Skeletal muscle tissue (tissue), 1 donor: Measurements from ENCODE around the gene ZNF593. TPM values are rescaled to one million over a fixed set of nuclear protein-coding genes. Genes with fewer than 3 reads are reported as not detected.

Source experiments
- total RNA-seq: library from RNA; depleted of rRNA; stranded (reverse); fragments of >200 nt; gene quantifications from one replicate; pipeline ENCODE4 v1.2.3, GENCODE V29; 2014

Gene ZNF593
- total RNA-seq, 1 donor from 2014 or later = 21.9 TPM

Other genes starting within 250 kb of the ZNF593 start
- gene PAFAH2, start 171.8 kb upstream of the ZNF593 start, total RNA-seq = 33.9 TPM
- gene EXTL1, start 148.1 kb upstream of the ZNF593 start, total RNA-seq = 0.52 TPM
- under 0.01 TPM for gene SLC30A2, start 123.8 kb upstream of the ZNF593 start, total RNA-seq
- 30.3 TPM for gene TRIM63, start 102.3 kb upstream of the ZNF593 start, total RNA-seq
- 7.8 TPM for gene PDIK1L, start 58.1 kb upstream of the ZNF593 start, total RNA-seq
- gene FAM110D, start 10.8 kb upstream of the ZNF593 start, total RNA-seq = 1.0 TPM
- not detected for gene C1orf232, start 945 bp upstream of the ZNF593 start, total RNA-seq
- gene ZNF593OS, start 1.9 kb downstream of the ZNF593 start, total RNA-seq = not detected
- not detected for gene CNKSR1, start 7.6 kb downstream of the ZNF593 start, total RNA-seq
- gene CATSPER4, start 20.7 kb downstream of the ZNF593 start, total RNA-seq = not detected
- 25.1 TPM for gene CEP85, start 64.3 kb downstream of the ZNF593 start, total RNA-seq
- 4.2 TPM for gene SH3BGRL3, start 110.2 kb downstream of the ZNF593 start, total RNA-seq
- gene UBXN11, start 136.7 kb downstream of the ZNF593 start, total RNA-seq = 2.1 TPM
- not detected for gene CD52, start 148.1 kb downstream of the ZNF593 start, total RNA-seq
- gene CRYBG2, start 184.2 kb downstream of the ZNF593 start, total RNA-seq = not detected
- not detected for gene ZNF683, start 202.8 kb downstream of the ZNF593 start, total RNA-seq
- gene LIN28A, start 240.9 kb downstream of the ZNF593 start, total RNA-seq = not detected